GM12878 (cell line): ENCODE data around the gene REEP5. TPM values are rescaled to one million over a fixed set of nuclear protein-coding genes. Genes with fewer than 3 reads are reported as not detected.

Experiments used
- ATAC-seq: fragments of 200-7000 bp; cut with Tn5 transposase; 3 replicates; pipeline ENCODE4 v1.9.1; 2020; ENCODE audit warnings: mild to moderate bottlenecking, moderate library complexity
- BruUV-seq: library from RNA; stranded (reverse); fragments of 400-500 nt; replicated peaks from 2 replicates; lab custom pipeline; 2021; lab: Mats Ljungman, UMichigan
- CTCF ChIA-PET: fragments of 300-600 bp; sonication (Branson Sonifier 250); formaldehyde crosslinking; extraction: SDS; loops from one replicate; lab custom pipeline; 2021; ENCODE audit warnings: inconsistent platforms; lab: Yijun Ruan, JAX
- POLR2A ChIA-PET: fragments of 350-600 bp; formaldehyde crosslinking; extraction: SDS; loops from one replicate; lab custom pipeline; 2021; ENCODE audit warnings: inconsistent platforms; lab: Charles Lee
- RAD21 ChIA-PET: fragments of 300-600 bp; sonication (Branson Sonifier 250); formaldehyde crosslinking; loops from one replicate; lab custom pipeline; 2023; ENCODE audit warnings: antibody characterized with exemption; ENCODE audit not compliant: unreplicated experiment; lab: Charles Lee
- SMC1A ChIA-PET: fragments of 300-600 bp; sonication (Branson Sonifier 250); formaldehyde crosslinking; loops from one replicate; lab custom pipeline; 2023; ENCODE audit not compliant: unreplicated experiment, uncharacterized antibody; lab: Charles Lee
- DNase-seq: peaks from one replicate; pipeline ENCODE4 v3.0.0-alpha.2; 2011; ENCODE audit warnings: low read depth, low spot score
- FAIRE-seq: peaks from 3 replicates; lab custom pipeline; 2011; peaks lifted over from hg19 to GRCh38; lab: Jason Lieb, UNC
- H2AFZ ChIP-seq: 2 replicates; pipeline ENCODE4 v1.6.0; 2011; ENCODE audit warnings: low read depth, low read length, control low read depth; ENCODE audit not compliant: control insufficient read depth
- H3K27ac ChIP-seq: 2 replicates; pipeline ENCODE4 v1.5.1; 2011; ENCODE audit warnings: control low read depth; ENCODE audit not compliant: control insufficient read depth, insufficient read depth
- H3K27me3 ChIP-seq, 2 experiments: replicated peaks in 1 of 2; 2 replicates each; pipeline versions ENCODE4 v1.6.0 to v1.6.1; 2011; ENCODE audit warnings: low read length in 1 of 2; ENCODE audit not compliant: control insufficient read depth in 2 of 2, insufficient read depth in 2 of 2
- H3K36me3 ChIP-seq, 2 experiments: 2 replicates each; pipeline ENCODE4 v1.5.1; 2011; ENCODE audit warnings: low read length in 1 of 2; ENCODE audit not compliant: control insufficient read depth in 2 of 2, insufficient read depth in 2 of 2
- H3K4me1 ChIP-seq: 2 replicates; pipeline ENCODE4 v1.6.1; 2011; ENCODE audit warnings: mild to moderate bottlenecking, low read length, moderate library complexity, mixed read lengths; ENCODE audit not compliant: control insufficient read depth, insufficient read depth
- H3K4me2 ChIP-seq: 2 replicates; pipeline ENCODE4 v1.6.0; 2011; ENCODE audit warnings: control low read depth; ENCODE audit not compliant: control insufficient read depth, insufficient read depth
- H3K4me3 ChIP-seq: fragments of 200-600 bp; sonication (generic); 2 replicates; pipeline ENCODE4 v1.5.1; 2016
- H3K79me2 ChIP-seq: 2 replicates; pipeline ENCODE4 v1.6.0; 2011; ENCODE audit warnings: low read length; ENCODE audit not compliant: control insufficient read depth, insufficient read depth
- H3K9ac ChIP-seq: 2 replicates; pipeline ENCODE4 v1.8.0; 2011; ENCODE audit warnings: low read length, control low read depth, mixed read lengths; ENCODE audit not compliant: control insufficient read depth, insufficient read depth
- H3K9me3 ChIP-seq: replicated peaks from 3 replicates; pipeline ENCODE4 v1.5.1; 2011; ENCODE audit warnings: mild to moderate bottlenecking, low read length; ENCODE audit not compliant: control insufficient read depth, insufficient read depth
- H4K20me1 ChIP-seq: 2 replicates; pipeline ENCODE4 v1.6.0; 2011; ENCODE audit not compliant: control insufficient read depth, insufficient read depth
- ETV6 ChIP-seq, 2 experiments: fragments of 450-650 bp in 1 of 2; IDR thresholded peaks in 1 of 2; conservative IDR thresholded peaks in 1 of 2; 2 replicates each; pipeline ENCODE4 v1.6.1; 2014; ENCODE audit warnings: antibody characterized with exemption in 1 of 2, borderline replicate concordance in 1 of 2, low read depth in 1 of 2, mild to moderate bottlenecking in 1 of 2, moderate library complexity in 1 of 2
- GATAD2B ChIP-seq: fragments of 450-650 bp; conservative IDR thresholded peaks from 2 replicates; pipeline ENCODE4 v1.6.1; 2017; ENCODE audit warnings: low read depth, mild to moderate bottlenecking, moderate library complexity
- IKZF1 ChIP-seq: fragments of 450-650 bp; conservative IDR thresholded peaks from 2 replicates; pipeline ENCODE4 v1.6.1; 2017; ENCODE audit warnings: antibody characterized with exemption, mild to moderate bottlenecking
- IKZF2 ChIP-seq, 2 experiments: fragments of 450-650 bp; IDR thresholded peaks; 2 replicates each; pipeline ENCODE4 v1.6.1; 2017; ENCODE audit warnings: mild to moderate bottlenecking in 2 of 2, moderate library complexity in 2 of 2
- IRF4 ChIP-seq: IDR thresholded peaks from 2 replicates; pipeline ENCODE4 v1.6.1; 2011; ENCODE audit warnings: low read depth, low read length
- MEF2A ChIP-seq: IDR thresholded peaks from 2 replicates; pipeline ENCODE4 v1.6.1; 2011; ENCODE audit warnings: low read depth, mild to moderate bottlenecking, low read length, moderate library complexity; ENCODE audit not compliant: insufficient read depth
- MTA3 ChIP-seq: IDR thresholded peaks from 2 replicates; pipeline ENCODE4 v1.6.1; 2012; ENCODE audit warnings: low read length, inconsistent platforms, borderline replicate concordance
- MXI1 ChIP-seq: fragments of 150-350 bp; IDR thresholded peaks from 2 replicates; pipeline ENCODE4 v1.6.1; 2011; ENCODE audit warnings: low read depth, mild to moderate bottlenecking, inconsistent platforms, low read length, improper control_type of control experiment
- NFIC ChIP-seq: IDR thresholded peaks from 2 replicates; pipeline ENCODE4 v1.6.1; 2012; ENCODE audit warnings: low read depth, mild to moderate bottlenecking, inconsistent platforms, low read length, moderate library complexity
- NR2F1 ChIP-seq: fragments of 450-650 bp; conservative IDR thresholded peaks from 2 replicates; pipeline ENCODE4 v1.6.1; 2017; ENCODE audit warnings: mild to moderate bottlenecking
- PAX8 ChIP-seq: fragments of 450-650 bp; IDR thresholded peaks from 2 replicates; pipeline ENCODE4 v1.6.1; 2017; ENCODE audit warnings: mild to moderate bottlenecking, moderate library complexity
- RAD51 ChIP-seq: fragments of 450-650 bp; IDR thresholded peaks from 2 replicates; pipeline ENCODE4 v1.6.1; 2016; ENCODE audit warnings: moderate library complexity, mild to moderate bottlenecking, inconsistent platforms
- RBBP5 ChIP-seq: fragments of 200-600 bp; sonication (generic); conservative IDR thresholded peaks from 2 replicates; pipeline ENCODE4 v1.6.1; 2016
- SIX5 ChIP-seq: IDR thresholded peaks from 2 replicates; pipeline ENCODE4 v1.6.1; 2011; ENCODE audit warnings: mild to moderate bottlenecking, low read depth, low read length, moderate library complexity; ENCODE audit not compliant: severe bottlenecking
- ZNF24 ChIP-seq: fragments of 450-650 bp; IDR thresholded peaks from 2 replicates; pipeline ENCODE4 v1.6.1; 2017; ENCODE audit warnings: antibody characterized with exemption, mild to moderate bottlenecking
- WGBS: methylation state at CpG from one replicate; pipeline ENCODE4 v1.1.6; 2016; ENCODE audit warnings: low lambda C conversion rate; ENCODE audit not compliant: insufficient replicate concordance, insufficient coverage; ENCODE audit errors: missing lambda C conversion rate; 5-methylcytosine and 5-hydroxymethylcytosine counted together
- in situ Hi-C: fragments of 300-500 bp; cut with MboI; formaldehyde crosslinking; loops from 9 replicates; pipeline ENCODE4 v1.14.3; 2018; ENCODE audit warnings: mixed read lengths
- intact Hi-C: fragments of 100-400 bp; cut with micrococcal nuclease; formaldehyde crosslinking; loops from one replicate; pipeline ENCODE4 v1.14.2; 2022; ENCODE audit not compliant: unreplicated experiment
- polyA plus RNA-seq, 11 experiments: library from polyadenylated mRNA; depleted of rRNA in 4 of 11; unstranded in 6 of 11; stranded (reverse) in 5 of 11; fragments of >200 nt; fragmentation: Nextera tagmentation in 4 of 11; fragmentation: Illumina TruSeq in 1 of 11; extraction: Ambion mirVana in 4 of 11; extraction: Trizol in 1 of 11; gene quantifications; 1 replicate in 1 of 11; 2 replicates in 10 of 11; pipeline versions ENCODE4 v1.2.1 to v1.2.3, GENCODE V29; 2011 to 2016; ENCODE audit warnings: inconsistent platforms in 2 of 11, missing spikeins in 2 of 11, low read depth in 1 of 11
- total RNA-seq, 4 experiments: library from RNA; depleted of rRNA in 3 of 4; stranded (reverse); fragments of >200 nt in 3 of 4; fragmentation: Illumina TruSeq in 1 of 4; extraction: Trizol in 1 of 4; gene quantifications; 2 replicates each; pipeline versions ENCODE4 v1.2.1 to v1.2.3, GENCODE V29; 2013 to 2021
- TF ChIP-seq, protein P1 (sequence below): fragments of 450-650 bp; IDR thresholded peaks from 2 replicates; pipeline ENCODE4 v1.6.1; 2018; ENCODE audit warnings: mild to moderate bottlenecking, low read depth, moderate library complexity; ENCODE audit not compliant: partially characterized antibody
- TF ChIP-seq, protein P2 (sequence below): fragments of 450-650 bp; IDR thresholded peaks from 2 replicates; pipeline ENCODE4 v1.6.1; 2017; ENCODE audit warnings: low read depth, mild to moderate bottlenecking, moderate library complexity

The REEP5 gene
- total and polyA plus RNA-seq, 10 of the 15 experiments (the other 5 are each of a cell fraction or from before 2014, with no cell fraction given): 30.5 to 211 (median 113) TPM

DNA sequence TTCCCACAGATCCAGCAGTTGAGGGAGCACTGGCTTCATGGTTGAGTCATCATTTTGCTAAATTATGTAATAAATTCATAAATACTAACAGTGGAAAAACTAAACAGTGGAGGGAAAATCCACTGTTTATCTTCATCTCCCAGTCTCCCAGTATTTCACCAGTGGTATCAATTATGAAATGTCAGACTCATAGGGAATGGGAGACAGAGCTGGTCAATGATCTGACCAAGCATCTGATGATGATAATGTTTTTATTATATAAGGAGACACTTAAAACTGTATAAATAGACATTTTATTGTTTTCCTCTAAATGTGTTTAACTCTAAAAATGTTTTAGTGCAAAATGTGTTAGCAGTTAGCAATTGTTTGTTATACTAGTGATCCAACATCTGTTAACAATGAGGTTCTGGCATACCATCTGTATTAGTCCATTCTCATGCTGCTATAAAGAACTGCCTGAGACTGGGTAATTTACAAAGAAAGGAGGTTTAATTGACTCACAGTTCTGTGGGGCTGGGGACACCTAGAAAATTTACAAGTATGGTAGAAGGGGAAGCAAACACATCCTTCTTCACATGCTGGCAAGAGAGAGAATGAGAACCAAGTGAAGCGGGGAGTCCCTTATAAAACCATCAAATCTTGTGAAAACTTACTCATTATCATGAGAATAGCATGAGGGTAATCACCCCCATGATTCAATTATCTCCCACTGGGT is 11.8 kb upstream of the REEP5 start:
- no peaks in the 10 kb centered on the region for H4K20me1 ChIP-seq
- no peaks in the 10 kb centered on the region for H3K36me3 ChIP-seq
- ATAC-seq: no peak
- 94% methylated on average over 1 of the region's 1 CpG for WGBS
- ChIA-PET POLR2A (interaction anchor here (0.6 to 1.0 kb wide), 2 partner anchors 17 to 43 kb away, joined by 3 to 6 read pairs; partner anchors contain the start of gene DCP2), RAD21 (no interaction called here), SMC1A (interaction anchor here (0.6 to 1.8 kb wide), 2 partner anchors 11 to 18 kb away, joined by 3 to 5 read pairs; no protein-coding TSS in a partner anchor)
- no peak for FAIRE-seq
- no peaks in the 10 kb centered on the region for H3K27me3 ChIP-seq
- peaks cover 5% of the 10 kb centered on the region for H3K9me3 ChIP-seq
- H3K4me3 ChIP-seq: no peak overlapping the region
- no peaks in the 10 kb centered on the region for H3K79me2 ChIP-seq
- no peak overlapping the region for H3K4me2 ChIP-seq
- peaks cover 21% of the 10 kb centered on the region for H3K4me1 ChIP-seq
- in situ Hi-C loops: no loop called here
- TF ChIP-seq SIX5: no peak
- TF ChIP-seq, protein P1, sequence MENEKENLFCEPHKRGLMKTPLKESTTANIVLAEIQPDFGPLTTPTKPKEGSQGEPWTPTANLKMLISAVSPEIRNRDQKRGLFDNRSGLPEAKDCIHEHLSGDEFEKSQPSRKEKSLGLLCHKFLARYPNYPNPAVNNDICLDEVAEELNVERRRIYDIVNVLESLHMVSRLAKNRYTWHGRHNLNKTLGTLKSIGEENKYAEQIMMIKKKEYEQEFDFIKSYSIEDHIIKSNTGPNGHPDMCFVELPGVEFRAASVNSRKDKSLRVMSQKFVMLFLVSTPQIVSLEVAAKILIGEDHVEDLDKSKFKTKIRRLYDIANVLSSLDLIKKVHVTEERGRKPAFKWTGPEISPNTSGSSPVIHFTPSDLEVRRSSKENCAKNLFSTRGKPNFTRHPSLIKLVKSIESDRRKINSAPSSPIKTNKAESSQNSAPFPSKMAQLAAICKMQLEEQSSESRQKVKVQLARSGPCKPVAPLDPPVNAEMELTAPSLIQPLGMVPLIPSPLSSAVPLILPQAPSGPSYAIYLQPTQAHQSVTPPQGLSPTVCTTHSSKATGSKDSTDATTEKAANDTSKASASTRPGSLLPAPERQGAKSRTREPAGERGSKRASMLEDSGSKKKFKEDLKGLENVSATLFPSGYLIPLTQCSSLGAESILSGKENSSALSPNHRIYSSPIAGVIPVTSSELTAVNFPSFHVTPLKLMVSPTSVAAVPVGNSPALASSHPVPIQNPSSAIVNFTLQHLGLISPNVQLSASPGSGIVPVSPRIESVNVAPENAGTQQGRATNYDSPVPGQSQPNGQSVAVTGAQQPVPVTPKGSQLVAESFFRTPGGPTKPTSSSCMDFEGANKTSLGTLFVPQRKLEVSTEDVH: no peak
- TF ChIP-seq NR2F1: no peak
- no peak for TF ChIP-seq IKZF1
- no peak for TF ChIP-seq PAX8
- no peak for TF ChIP-seq IKZF2 (IDR thresholded peaks at IDR 0.05)
- no peak for TF ChIP-seq RBBP5
- no peak for TF ChIP-seq MTA3
- no peak for TF ChIP-seq RAD51
- TF ChIP-seq IRF4: no peak
- no peak for TF ChIP-seq ETV6 (conservative IDR thresholded peaks at IDR 0.05 in 1 of 2, IDR thresholded peaks at IDR 0.05 in 1 of 2; ENCODE audit: borderline replicate concordance in 1 of 2, low read depth in 1 of 2)
- no peak for TF ChIP-seq MEF2A
- TF ChIP-seq ZNF24: no peak
- TF ChIP-seq, protein P2, sequence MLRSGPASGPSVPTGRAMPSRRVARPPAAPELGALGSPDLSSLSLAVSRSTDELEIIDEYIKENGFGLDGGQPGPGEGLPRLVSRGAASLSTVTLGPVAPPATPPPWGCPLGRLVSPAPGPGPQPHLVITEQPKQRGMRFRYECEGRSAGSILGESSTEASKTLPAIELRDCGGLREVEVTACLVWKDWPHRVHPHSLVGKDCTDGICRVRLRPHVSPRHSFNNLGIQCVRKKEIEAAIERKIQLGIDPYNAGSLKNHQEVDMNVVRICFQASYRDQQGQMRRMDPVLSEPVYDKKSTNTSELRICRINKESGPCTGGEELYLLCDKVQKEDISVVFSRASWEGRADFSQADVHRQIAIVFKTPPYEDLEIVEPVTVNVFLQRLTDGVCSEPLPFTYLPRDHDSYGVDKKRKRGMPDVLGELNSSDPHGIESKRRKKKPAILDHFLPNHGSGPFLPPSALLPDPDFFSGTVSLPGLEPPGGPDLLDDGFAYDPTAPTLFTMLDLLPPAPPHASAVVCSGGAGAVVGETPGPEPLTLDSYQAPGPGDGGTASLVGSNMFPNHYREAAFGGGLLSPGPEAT: no peak
- no peak for TF ChIP-seq GATAD2B
- no peak for TF ChIP-seq NFIC
- TF ChIP-seq MXI1: no peak
- TF ChIP-seq, all 136 proteins: peak for 0
- Histone ChIP-seq H3K27ac (no peak overlapping the region), H3K9ac (no peak overlapping the region), H2AFZ (no peak overlapping the region)
- DNase-seq: no peak
- no TSS peak for BruUV-seq
- intact Hi-C loops: no loop called here
- CTCF ChIA-PET: interaction anchor here (1.2 to 2.7 kb wide), 3 partner anchors 11 to 35 kb away, joined by 3 to 8 read pairs (median 6); no protein-coding TSS in a partner anchor
